ENCODE measurements around the gene IDNK. TPM values are rescaled to one million over a fixed set of nuclear protein-coding genes. Genes with fewer than 3 reads are reported as not detected.

Gene IDNK
- total and polyA plus RNA-seq, 4 donors: 5.6 to 33.4 (median 14.7) TPM

- 70% methylated on average over 5 of the region's 5 CpGs for WGBS
- Histone ChIP-seq H3K4me1 (ENCODE audit: control insufficient read depth in 4 of 4, insufficient read depth in 4 of 4, low read length in 3 of 4) (no peaks in the 10 kb centered on the region), H3K9ac (ENCODE audit: low read depth in 1 of 2, low read length in 2 of 2) (no peak overlapping the region), H3K9me3 (ENCODE audit: control insufficient read depth in 4 of 4, low read length in 3 of 4) (no peaks in the 10 kb centered on the region), H3K27me3 (ENCODE audit: control insufficient read depth in 4 of 4, insufficient read depth in 4 of 4, low read length in 3 of 4) (no peaks in the 10 kb centered on the region), H3K27ac (ENCODE audit: low read depth in 1 of 2, low read length in 2 of 2) (no peak overlapping the region), H3K36me3 (ENCODE audit: control insufficient read depth in 4 of 4, insufficient read depth in 3 of 4, low read depth in 1 of 4, low read length in 3 of 4) (peaks cover 6 to 47% (median 35%) of the 10 kb centered on the region in 4 donors), H3K4me3 (ENCODE audit: low read depth in 1 of 3, low read length in 3 of 3) (no peak overlapping the region)
- DNase-seq (ENCODE audit: low spot score): no peak
- TF ChIP-seq NR2F2 (IDR thresholded peaks at IDR 0.05) (no peak), MAX (IDR thresholded peaks at IDR 0.05) (no peak), RXRA (IDR thresholded peaks at IDR 0.05) (no peak), YY1 (IDR thresholded peaks at IDR 0.05) (no peak)
These were observed 42.7 kb downstream of the IDNK start for GRCh38 chr9:83665580-83666200.

- no peaks in the 10 kb centered on the region for H3K4me1 ChIP-seq (ENCODE audit: control insufficient read depth in 4 of 4, insufficient read depth in 4 of 4, low read length in 3 of 4)
- H3K36me3 ChIP-seq (ENCODE audit: control insufficient read depth in 4 of 4, insufficient read depth in 3 of 4, low read depth in 1 of 4, low read length in 3 of 4): peaks cover 3 to 35% (median 24%) of the 10 kb centered on the region in 4 donors
- 99% methylated on average over 1 of the region's 1 CpG for WGBS
- H3K9ac ChIP-seq (ENCODE audit: low read depth in 1 of 2, low read length in 2 of 2): no peak overlapping the region
- no peak overlapping the region for H3K27ac ChIP-seq (ENCODE audit: low read depth in 1 of 2, low read length in 2 of 2)
- no peak for TF ChIP-seq TAF1 (conservative IDR thresholded peaks at IDR 0.05)
- TF ChIP-seq HNF4A (conservative IDR thresholded peaks at IDR 0.05): no peak
- TF ChIP-seq SP1 (IDR thresholded peaks at IDR 0.05): no peak
- no peak for TF ChIP-seq JUND (IDR thresholded peaks at IDR 0.05)
- TF ChIP-seq FOXA1 (IDR thresholded peaks at IDR 0.05): no peak
- DNase-seq (ENCODE audit: low spot score): no peak
- no peaks in the 10 kb centered on the region for H3K27me3 ChIP-seq (ENCODE audit: control insufficient read depth in 4 of 4, insufficient read depth in 4 of 4, low read length in 3 of 4)
- no peaks in the 10 kb centered on the region for H3K9me3 ChIP-seq (ENCODE audit: control insufficient read depth in 4 of 4, low read length in 3 of 4)
- no peak overlapping the region for H3K4me3 ChIP-seq (ENCODE audit: low read depth in 1 of 3, low read length in 3 of 3)
These were observed 46.1 kb downstream of the IDNK start for GRCh38 chr9:83669067-83669466.

- H3K4me1 ChIP-seq (ENCODE audit: control insufficient read depth in 4 of 4, insufficient read depth in 4 of 4, low read length in 3 of 4): no peaks in the 10 kb centered on the region
- TF ChIP-seq FOXA1 (IDR thresholded peaks at IDR 0.05) (no peak), HNF4A (conservative IDR thresholded peaks at IDR 0.05) (no peak), RXRA (IDR thresholded peaks at IDR 0.05) (no peak), ATF3 (IDR thresholded peaks at IDR 0.05) (no peak), FOXA2 (IDR thresholded peaks at IDR 0.05) (no peak), JUND (IDR thresholded peaks at IDR 0.05) (no peak), GABPA (IDR thresholded peaks at IDR 0.05 in 1 of 2, conservative IDR thresholded peaks at IDR 0.05 in 1 of 2) (no peak), CTCF (IDR thresholded peaks at IDR 0.05; ENCODE audit: low read depth, low read length, missing input control) (no peak), RAD21 (IDR thresholded peaks at IDR 0.05) (no peak), NR2F2 (IDR thresholded peaks at IDR 0.05) (no peak), SP1 (IDR thresholded peaks at IDR 0.05) (no peak), EGR1 (IDR thresholded peaks at IDR 0.05; ENCODE audit: low read depth in 2 of 2) (no peak), ZBTB33 (IDR thresholded peaks at IDR 0.05) (no peak), YY1 (IDR thresholded peaks at IDR 0.05) (no peak), HNF4G (IDR thresholded peaks at IDR 0.05) (no peak), REST (IDR thresholded peaks at IDR 0.05) (no peak), TAF1 (conservative IDR thresholded peaks at IDR 0.05) (no peak)
- no peak overlapping the region for H3K27ac ChIP-seq (ENCODE audit: low read depth in 1 of 2, low read length in 2 of 2)
- no peaks in the 10 kb centered on the region for H3K27me3 ChIP-seq (ENCODE audit: control insufficient read depth in 4 of 4, insufficient read depth in 4 of 4, low read length in 3 of 4)
- DNase-seq (ENCODE audit: low spot score): no peak
- H3K36me3 ChIP-seq (ENCODE audit: control insufficient read depth in 4 of 4, insufficient read depth in 3 of 4, low read depth in 1 of 4, low read length in 3 of 4): peaks cover 3 to 38% (median 20%) of the 10 kb centered on the region in 4 donors
- no peak overlapping the region for H3K9ac ChIP-seq (ENCODE audit: low read depth in 1 of 2, low read length in 2 of 2)
- H3K4me3 ChIP-seq (ENCODE audit: low read depth in 1 of 3, low read length in 3 of 3): no peak overlapping the region
- 94% methylated on average over 5 of the region's 5 CpGs for WGBS
- no peaks in the 10 kb centered on the region for H3K9me3 ChIP-seq (ENCODE audit: control insufficient read depth in 4 of 4, low read length in 3 of 4)
These were observed 47.4 kb downstream of the IDNK start for GRCh38 chr9:83670381-83670780.
